ENCODE measurements around the gene WNK1. TPM values are rescaled to one million over a fixed set of nuclear protein-coding genes. Genes with fewer than 3 reads are reported as not detected.

Gene WNK1
- total RNA-seq, 6 experiments from 2014 or later, result 79.5 to 106 (median 94.3) TPM

DNA sequence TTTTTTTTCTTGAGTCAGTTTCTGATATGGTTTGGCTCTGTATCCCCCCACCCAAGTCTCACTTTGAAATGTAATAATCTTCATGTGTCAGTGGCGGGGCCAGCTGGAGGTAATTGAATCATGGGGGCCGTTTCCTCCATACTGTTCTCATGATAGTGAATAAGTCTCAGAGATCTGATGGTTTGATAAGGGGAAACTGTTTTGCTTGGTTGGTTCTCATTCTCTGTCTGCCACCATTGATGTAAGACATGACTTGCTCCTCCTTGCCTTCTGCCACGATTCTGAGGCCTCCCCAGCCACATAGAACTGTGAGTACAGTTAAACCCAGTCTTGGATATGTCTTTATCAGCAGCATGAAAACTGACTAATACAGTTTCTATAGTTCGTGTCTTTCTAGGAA, 42.9 kb downstream of the WNK1 start:
- DNase-seq, result no peak
- no peaks in the 10 kb centered on the region; the same call in 1 of the 2 replicates for H3K27me3 Mint-ChIP-seq (ENCODE audit: insufficient read depth)
- TF ChIP-seq, protein P1, sequence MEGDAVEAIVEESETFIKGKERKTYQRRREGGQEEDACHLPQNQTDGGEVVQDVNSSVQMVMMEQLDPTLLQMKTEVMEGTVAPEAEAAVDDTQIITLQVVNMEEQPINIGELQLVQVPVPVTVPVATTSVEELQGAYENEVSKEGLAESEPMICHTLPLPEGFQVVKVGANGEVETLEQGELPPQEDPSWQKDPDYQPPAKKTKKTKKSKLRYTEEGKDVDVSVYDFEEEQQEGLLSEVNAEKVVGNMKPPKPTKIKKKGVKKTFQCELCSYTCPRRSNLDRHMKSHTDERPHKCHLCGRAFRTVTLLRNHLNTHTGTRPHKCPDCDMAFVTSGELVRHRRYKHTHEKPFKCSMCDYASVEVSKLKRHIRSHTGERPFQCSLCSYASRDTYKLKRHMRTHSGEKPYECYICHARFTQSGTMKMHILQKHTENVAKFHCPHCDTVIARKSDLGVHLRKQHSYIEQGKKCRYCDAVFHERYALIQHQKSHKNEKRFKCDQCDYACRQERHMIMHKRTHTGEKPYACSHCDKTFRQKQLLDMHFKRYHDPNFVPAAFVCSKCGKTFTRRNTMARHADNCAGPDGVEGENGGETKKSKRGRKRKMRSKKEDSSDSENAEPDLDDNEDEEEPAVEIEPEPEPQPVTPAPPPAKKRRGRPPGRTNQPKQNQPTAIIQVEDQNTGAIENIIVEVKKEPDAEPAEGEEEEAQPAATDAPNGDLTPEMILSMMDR (IDR thresholded peaks at IDR 0.05), result no peak
- peaks cover 64% of the 10 kb centered on the region for H3K4me1 Mint-ChIP-seq (ENCODE audit: low read depth)
- H3K27ac Mint-ChIP-seq, result peak overlapping the region; percentile 54; the same call in 1 of the 2 replicates
- H3K36me3 Mint-ChIP-seq (ENCODE audit: low read depth), result peaks cover 4% of the 10 kb centered on the region
- H3K4me3 Mint-ChIP-seq, result no peak overlapping the region
- no peaks in the 10 kb centered on the region for H3K9me3 Mint-ChIP-seq

DNA sequence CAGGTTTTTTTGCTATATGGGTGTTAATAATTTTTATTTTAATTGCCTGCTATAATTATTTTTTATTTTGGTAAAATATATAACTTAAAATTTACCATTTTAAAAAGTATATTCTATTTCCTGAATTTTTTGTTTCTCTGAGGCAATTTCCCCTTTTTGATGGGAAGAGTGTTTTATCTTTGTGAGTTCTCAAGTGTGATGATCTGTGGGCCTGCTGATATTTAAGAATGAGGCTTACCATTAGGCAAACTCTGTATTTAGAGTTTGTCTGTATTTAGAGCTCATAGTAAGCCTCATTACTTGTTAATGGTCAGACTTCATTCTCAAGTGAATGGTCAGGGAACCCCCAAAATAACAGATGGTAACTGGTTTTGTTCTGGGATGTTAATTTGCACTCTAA, 48.0 kb downstream of the WNK1 start:
- no peaks in the 10 kb centered on the region for H3K27me3 Mint-ChIP-seq (ENCODE audit: insufficient read depth)
- H3K27ac Mint-ChIP-seq, result no peak overlapping the region
- H3K36me3 Mint-ChIP-seq (ENCODE audit: low read depth), result peaks cover under 1% of the 10 kb centered on the region
- H3K4me3 Mint-ChIP-seq, result no peak overlapping the region
- H3K9me3 Mint-ChIP-seq, result no peaks in the 10 kb centered on the region
- TF ChIP-seq, protein P1 (IDR thresholded peaks at IDR 0.05), result no peak
- peaks cover 47% of the 10 kb centered on the region for H3K4me1 Mint-ChIP-seq (ENCODE audit: low read depth)
- no peak for DNase-seq

DNA sequence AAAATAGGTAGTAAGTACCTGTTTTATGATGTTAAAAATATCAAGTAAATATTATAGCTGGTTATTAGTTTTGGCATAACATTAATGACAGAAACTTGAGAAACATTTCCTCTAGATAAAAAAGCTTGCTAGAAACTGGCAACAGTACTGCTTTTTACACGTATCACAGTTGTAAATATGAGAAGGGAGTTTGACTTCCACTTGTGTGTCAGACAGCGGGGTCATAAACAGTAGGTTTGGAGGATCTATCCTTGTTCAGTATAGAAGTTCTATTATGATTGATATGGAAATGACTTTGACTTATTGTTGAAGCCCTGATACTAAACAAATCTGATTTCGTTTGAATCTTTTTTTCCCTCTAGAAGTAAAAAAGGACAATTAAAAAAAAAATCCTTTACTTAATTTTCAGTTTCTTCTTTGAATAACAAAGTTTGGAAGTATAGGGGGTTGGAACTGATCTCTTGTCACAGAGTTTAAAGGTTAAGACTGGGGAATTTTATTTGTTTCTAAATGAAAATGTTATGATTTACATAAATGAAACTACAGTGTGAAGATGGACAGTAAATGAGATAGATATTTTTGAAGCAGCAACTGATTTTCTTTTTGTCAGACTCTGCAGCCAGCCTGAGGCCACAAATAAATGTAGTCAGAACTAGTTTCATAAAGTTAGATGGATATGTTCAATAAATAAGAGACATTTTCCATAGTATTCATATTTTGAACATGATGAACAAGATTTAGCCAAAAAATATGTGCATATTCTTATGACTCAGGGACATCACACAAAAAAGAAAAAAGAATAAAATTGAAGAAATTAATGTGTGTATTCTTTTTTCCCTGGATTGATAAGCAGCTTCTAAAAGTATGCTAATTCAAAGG, 50.1 kb downstream of the WNK1 start:
- Mint-ChIP-seq H3K27ac (peak overlapping the region; percentile 32; the same call in 1 of the 2 replicates), H3K4me1 (ENCODE audit: low read depth) (peaks cover 47% of the 10 kb centered on the region), H3K36me3 (ENCODE audit: low read depth) (no peaks in the 10 kb centered on the region), H3K9me3 (no peaks in the 10 kb centered on the region), H3K4me3 (0 out of 2 replicates have a peak overlapping the region, but pooled peaks have one; percentile 34), H3K27me3 (ENCODE audit: insufficient read depth) (no peaks in the 10 kb centered on the region)
- TF ChIP-seq, protein P1 (IDR thresholded peaks at IDR 0.05), result no peak
- no peak for DNase-seq

DNA sequence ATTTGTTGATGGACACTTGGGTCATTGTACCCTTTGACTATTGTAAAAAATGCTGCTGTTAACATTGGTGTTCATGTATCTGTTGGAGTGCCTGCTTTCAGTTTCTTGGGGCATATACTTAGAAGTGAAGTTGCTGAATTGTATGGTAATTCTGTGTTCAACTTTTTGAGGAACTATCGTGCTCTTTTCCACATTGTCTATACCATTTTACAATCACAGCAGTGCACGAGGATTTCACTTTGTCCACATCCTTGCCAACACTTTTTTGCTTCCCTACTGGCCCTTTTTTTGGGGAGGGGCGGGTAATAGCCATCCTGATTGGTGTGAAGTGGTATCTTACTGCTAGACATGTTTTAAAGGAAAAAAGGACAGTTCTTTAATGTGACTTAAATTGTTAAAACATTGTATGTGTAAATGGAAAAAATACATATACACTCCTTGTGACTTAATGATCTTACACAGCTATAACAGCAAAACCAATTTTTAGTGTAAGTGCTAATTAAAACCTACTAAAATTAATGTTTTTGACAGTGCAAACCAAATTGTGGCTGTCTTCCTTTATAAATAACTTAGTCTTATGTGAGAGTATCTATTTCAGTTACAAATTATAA, 52.7 kb downstream of the WNK1 start:
- TF ChIP-seq, protein P1 (IDR thresholded peaks at IDR 0.05), result no peak
- Mint-ChIP-seq H3K4me3 (no peak overlapping the region), H3K27me3 (ENCODE audit: insufficient read depth) (no peaks in the 10 kb centered on the region), H3K4me1 (ENCODE audit: low read depth) (peaks cover 49% of the 10 kb centered on the region), H3K36me3 (ENCODE audit: low read depth) (no peaks in the 10 kb centered on the region), H3K9me3 (no peaks in the 10 kb centered on the region), H3K27ac (no peak overlapping the region)
- DNase-seq, result no peak

DNA sequence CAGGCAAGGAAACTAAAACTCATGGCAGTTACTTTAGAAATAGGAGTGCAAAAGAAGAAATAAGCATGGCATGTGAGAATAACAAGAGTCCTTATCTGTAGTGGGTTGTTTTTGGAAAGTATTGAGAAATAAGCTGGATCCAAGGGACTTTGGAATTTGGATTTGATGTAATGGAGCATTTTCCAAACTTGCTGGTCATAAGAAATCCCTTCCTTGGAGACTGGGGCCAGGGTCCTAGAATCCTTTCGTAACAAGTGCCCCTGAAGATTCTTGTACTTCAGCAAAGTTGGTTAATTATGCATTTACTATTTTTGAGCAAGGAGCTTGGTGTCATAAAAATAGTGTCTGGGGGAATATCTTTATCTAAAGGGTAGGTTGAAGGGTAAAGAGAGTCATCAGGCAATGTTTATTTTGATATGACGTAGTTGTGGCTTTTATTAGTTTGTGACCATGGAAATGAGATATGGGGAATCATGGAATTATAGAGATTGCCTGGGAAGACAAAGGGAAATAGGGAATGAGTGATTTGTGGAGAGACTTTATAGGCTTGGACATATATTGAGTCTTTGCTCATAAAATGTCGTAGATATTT, 53.9 kb downstream of the WNK1 start:
- peaks cover 51% of the 10 kb centered on the region for H3K4me1 Mint-ChIP-seq (ENCODE audit: low read depth)
- no peak for DNase-seq
- no peaks in the 10 kb centered on the region for H3K9me3 Mint-ChIP-seq
- TF ChIP-seq, protein P1 (IDR thresholded peaks at IDR 0.05), result no peak
- H3K27me3 Mint-ChIP-seq (ENCODE audit: insufficient read depth), result no peaks in the 10 kb centered on the region
- peak overlapping the region; percentile 14; the same call in 1 of the 2 replicates for H3K27ac Mint-ChIP-seq
- H3K36me3 Mint-ChIP-seq (ENCODE audit: low read depth), result no peaks in the 10 kb centered on the region
- H3K4me3 Mint-ChIP-seq, result no peak overlapping the region

All from HFFc6 (cell line).